Measurements from ENCODE around the gene LYRM7. TPM values are rescaled to one million over a fixed set of nuclear protein-coding genes. Genes with fewer than 3 reads are reported as not detected.

The LYRM7 gene
- total and polyA plus RNA-seq, 10 of the 15 experiments (the other 5 are each of a cell fraction or from before 2014, with no cell fraction given) = 9.2 to 68.8 (median 20.2) TPM

- Histone ChIP-seq H2AFZ (ENCODE audit: control insufficient read depth, low read depth, low read length) (no peak overlapping the region), H3K79me2 (ENCODE audit: control insufficient read depth, insufficient read depth, low read length) (no peaks in the 10 kb centered on the region), H3K9ac (ENCODE audit: control insufficient read depth, insufficient read depth, low read length) (no peak overlapping the region), H3K9me3 (replicated peaks; ENCODE audit: control insufficient read depth, insufficient read depth, low read length) (no peaks in the 10 kb centered on the region), H4K20me1 (ENCODE audit: control insufficient read depth, insufficient read depth) (no peaks in the 10 kb centered on the region), H3K4me2 (ENCODE audit: control insufficient read depth, insufficient read depth) (no peak overlapping the region), H3K36me3 (ENCODE audit: control insufficient read depth in 2 of 2, insufficient read depth in 2 of 2, low read length in 1 of 2) (no peaks in the 10 kb centered on the region; a peak in 1 of 4 replicates), H3K27ac (ENCODE audit: control insufficient read depth, insufficient read depth) (no peak overlapping the region), H3K27me3 (replicated peaks in 1 of 2; ENCODE audit: control insufficient read depth in 2 of 2, insufficient read depth in 2 of 2, low read length in 1 of 2) (no peaks in the 10 kb centered on the region), H3K4me3 (no peak overlapping the region), H3K4me1 (ENCODE audit: control insufficient read depth, insufficient read depth, low read length) (no peaks in the 10 kb centered on the region)
- in situ Hi-C loops (cut with MboI) (no loop called here), intact Hi-C loops (cut with micrococcal nuclease; ENCODE audit: unreplicated experiment) (no loop called here)
- FAIRE-seq = no peak
- 98% methylated on average over 5 of the region's 5 CpGs for WGBS (ENCODE audit: insufficient coverage, insufficient replicate concordance, low lambda C conversion rate, missing lambda C conversion rate)
- SMC1A ChIA-PET (ENCODE audit: uncharacterized antibody, unreplicated experiment) = interaction anchor here (0.8 to 1.2 kb wide), 2 partner anchors 8 to 183 kb away, joined by 3 to 5 read pairs; no protein-coding TSS in a partner anchor
- POLR2A ChIA-PET = interaction anchor here (0.5 to 1.0 kb wide), 4 partner anchors 11 to 43 kb away, joined by 3 to 6 read pairs (median 4); no protein-coding TSS in a partner anchor
- DNase-seq (ENCODE audit: low read depth, low spot score) = no peak
- RAD21 ChIA-PET (ENCODE audit: unreplicated experiment) = no interaction called here
- no peak for ATAC-seq
- no TSS peak for BruUV-seq (replicated peaks)
- CTCF ChIA-PET = interaction anchor here (1.3 kb wide), 1 partner anchor 16 kb away, joined by 3 read pairs; no protein-coding TSS in a partner anchor
- TF ChIP-seq CHD1 (IDR thresholded peaks at IDR 0.05; ENCODE audit: low read depth, low read length) = no peak
- no peak for TF ChIP-seq SMAD1 (IDR thresholded peaks at IDR 0.05; ENCODE audit: low read depth, partially characterized antibody)
- TF ChIP-seq HSF1 (IDR thresholded peaks at IDR 0.05; ENCODE audit: low read depth, low read length) = no peak
- TF ChIP-seq LARP7 (IDR thresholded peaks at IDR 0.05) = no peak
- TF ChIP-seq IRF3 (IDR thresholded peaks at IDR 0.05) = no peak
- no peak for TF ChIP-seq FOXM1 (IDR thresholded peaks at IDR 0.05; ENCODE audit: low read depth, low read length)
- no peak for TF ChIP-seq RBBP5 (conservative IDR thresholded peaks at IDR 0.05)
- no peak for TF ChIP-seq ZBTB4 (CRISPR knock-in tag; IDR thresholded peaks at IDR 0.05)
- no peak for TF ChIP-seq RELB (IDR thresholded peaks at IDR 0.05; ENCODE audit: low read depth)
- no peak for TF ChIP-seq STAT1 (conservative IDR thresholded peaks at IDR 0.05)
- TF ChIP-seq SIN3A (IDR thresholded peaks at IDR 0.05; ENCODE audit: low read depth, low read length) = no peak
- TF ChIP-seq ZNF622 (IDR thresholded peaks at IDR 0.05) = no peak
- no peak for TF ChIP-seq NR2C2 (IDR thresholded peaks at IDR 0.05; ENCODE audit: borderline replicate concordance, control insufficient read depth, insufficient read length, low read depth)
- TF ChIP-seq NFYB (IDR thresholded peaks at IDR 0.05; ENCODE audit: insufficient read depth, low read depth, low read length) = no peak
- no peak for TF ChIP-seq EP300 (IDR thresholded peaks at IDR 0.05; ENCODE audit: borderline replicate concordance in 1 of 2, control insufficient read depth in 1 of 2, low read depth in 2 of 2, low read length in 2 of 2)
- TF ChIP-seq SMAD5 (IDR thresholded peaks at IDR 0.05; ENCODE audit: low read depth) = no peak
- no peak for TF ChIP-seq SUPT20H (IDR thresholded peaks at IDR 0.05; ENCODE audit: borderline replicate concordance, control insufficient read depth, low read depth, low read length)
- no peak for TF ChIP-seq ZSCAN29 (IDR thresholded peaks at IDR 0.05)
- no peak for TF ChIP-seq CBX5 (IDR thresholded peaks at IDR 0.05; ENCODE audit: low read depth)
Observed at GRCh38 chr5:131198625-131199024, 27.9 kb downstream of the LYRM7 start.
